HG03457 (cell line): Measurements from ENCODE around the gene CDC23.
"Not testable (repeated sequence)": the region's sequence is repeated elsewhere in the genome, so short reads cannot be mapped to it uniquely, and the experiment has no call there.

ENCODE experiments used
- ATAC-seq: cut with Tn5 transposase; IDR thresholded peaks from one replicate; pipeline ENCODE4 v1.9.1; 2021; ENCODE audit warnings: moderate number of reproducible peaks; ENCODE audit not compliant: unreplicated experiment

CDC23 gene

GRCh38 chr5:138213161-138214029 is at the start of gene CDC23:
Gene CDC23 (minus strand): TSS chr5:138213323. CDS start chr5:138213312, 11 bp downstream.
- peak; percentile 93 for ATAC-seq

GRCh38 chr5:138258704-138259292 is 45.7 kb upstream of the CDC23 start:
- ATAC-seq = no peak

GRCh38 chr5:138257583-138257982 is 44.5 kb upstream of the CDC23 start:
- no peak for ATAC-seq

GRCh38 chr5:138252944-138253343 is 39.8 kb upstream of the CDC23 start:
- no peak for ATAC-seq

GRCh38 chr5:138247800-138248199 is 34.7 kb upstream of the CDC23 start:
- ATAC-seq = not testable (repeated sequence)

GRCh38 chr5:138246822-138247221 is 33.7 kb upstream of the CDC23 start:
- no peak for ATAC-seq

- ATAC-seq = no peak
Measured at GRCh38 chr5:138246334-138246733, 33.2 kb upstream of the CDC23 start.

GRCh38 chr5:138245717-138246116 is 32.6 kb upstream of the CDC23 start:
- no peak for ATAC-seq

- ATAC-seq = no peak
Measured at GRCh38 chr5:138243794-138244193, 30.7 kb upstream of the CDC23 start.

GRCh38 chr5:138241688-138242571 is 28.8 kb upstream of the CDC23 start:
- ATAC-seq = no peak

GRCh38 chr5:138240650-138241385 is 27.7 kb upstream of the CDC23 start:
- ATAC-seq = no peak

- ATAC-seq = no peak
Measured at GRCh38 chr5:138238034-138238433, 24.9 kb upstream of the CDC23 start.

- ATAC-seq = no peak
Measured at GRCh38 chr5:138234651-138235050, 21.5 kb upstream of the CDC23 start.

GRCh38 chr5:138233280-138233679 is 20.2 kb upstream of the CDC23 start:
- no peak for ATAC-seq

- ATAC-seq = no peak
Measured at GRCh38 chr5:138230981-138231589, 18.0 kb upstream of the CDC23 start.

GRCh38 chr5:138230261-138230660 is 17.1 kb upstream of the CDC23 start:
- no peak for ATAC-seq

- ATAC-seq = no peak
Measured at GRCh38 chr5:138229387-138229786, 16.3 kb upstream of the CDC23 start.

GRCh38 chr5:138226910-138227309 is 13.8 kb upstream of the CDC23 start:
- ATAC-seq = no peak

GRCh38 chr5:138224712-138225111 is 11.6 kb upstream of the CDC23 start:
- ATAC-seq = no peak

GRCh38 chr5:138223532-138223931 is 10.4 kb upstream of the CDC23 start:
- ATAC-seq = no peak
